Ovary (tissue), 3 donors: ENCODE measurements around the gene CYLD.

Experiments
- POLR2A ChIP-seq: fragments of 450-650 bp; IDR thresholded peaks from one replicate; pipeline ENCODE4 v1.6.1; 2017; ENCODE audit warnings: antibody characterized with exemption, mild to moderate bottlenecking, moderate library complexity
- TF ChIP-seq, protein P1 (sequence below), 3 donors: fragments of 450-650 bp in 2 of 3; fragments of 200-600 bp in 1 of 3; IDR thresholded peaks; one replicate each; pipeline versions ENCODE4 v1.5.1 to v1.8.0; 2016 to 2022; ENCODE audit warnings: antibody characterized with exemption in 3 of 3, mild to moderate bottlenecking in 1 of 3
- donor health status: DM: no; HTN: no; CAD: no.

- TF ChIP-seq, protein P1, sequence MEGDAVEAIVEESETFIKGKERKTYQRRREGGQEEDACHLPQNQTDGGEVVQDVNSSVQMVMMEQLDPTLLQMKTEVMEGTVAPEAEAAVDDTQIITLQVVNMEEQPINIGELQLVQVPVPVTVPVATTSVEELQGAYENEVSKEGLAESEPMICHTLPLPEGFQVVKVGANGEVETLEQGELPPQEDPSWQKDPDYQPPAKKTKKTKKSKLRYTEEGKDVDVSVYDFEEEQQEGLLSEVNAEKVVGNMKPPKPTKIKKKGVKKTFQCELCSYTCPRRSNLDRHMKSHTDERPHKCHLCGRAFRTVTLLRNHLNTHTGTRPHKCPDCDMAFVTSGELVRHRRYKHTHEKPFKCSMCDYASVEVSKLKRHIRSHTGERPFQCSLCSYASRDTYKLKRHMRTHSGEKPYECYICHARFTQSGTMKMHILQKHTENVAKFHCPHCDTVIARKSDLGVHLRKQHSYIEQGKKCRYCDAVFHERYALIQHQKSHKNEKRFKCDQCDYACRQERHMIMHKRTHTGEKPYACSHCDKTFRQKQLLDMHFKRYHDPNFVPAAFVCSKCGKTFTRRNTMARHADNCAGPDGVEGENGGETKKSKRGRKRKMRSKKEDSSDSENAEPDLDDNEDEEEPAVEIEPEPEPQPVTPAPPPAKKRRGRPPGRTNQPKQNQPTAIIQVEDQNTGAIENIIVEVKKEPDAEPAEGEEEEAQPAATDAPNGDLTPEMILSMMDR (IDR thresholded peaks at IDR 0.05) = no peak
- TF ChIP-seq POLR2A = no peak
Observed at GRCh38 chr16:50718761-50719400, 23.0 kb upstream of the CYLD start.
